A673 (cell line): ENCODE results near the gene DYRK3. TPM values are rescaled to one million over a fixed set of nuclear protein-coding genes. Genes with fewer than 3 reads are reported as not detected.

Experiments used
- BruUV-seq: library from RNA; stranded (reverse); fragments of 400-500 nt; replicated peaks from 2 replicates; lab custom pipeline; 2021; lab: Mats Ljungman, UMichigan
- CTCF ChIA-PET: fragments of 300-600 bp; sonication (Branson Sonifier 250); formaldehyde crosslinking; loops from one replicate; lab custom pipeline; 2022; ENCODE audit warnings: antibody characterized with exemption; lab: Charles Lee
- POLR2A ChIA-PET: fragments of 300-600 bp; sonication (Branson Sonifier 250); formaldehyde crosslinking; loops from one replicate; lab custom pipeline; 2022; ENCODE audit warnings: antibody characterized with exemption; ENCODE audit not compliant: low non-redundant PET; lab: Charles Lee
- DNase-seq: peaks from one replicate; pipeline ENCODE4 v3.0.0-alpha.2; 2015; ENCODE audit warnings: low spot score
- H3K27ac ChIP-seq: fragments of 200-600 bp; sonication (generic); 2 replicates; pipeline ENCODE4 v1.5.1; 2016; ENCODE audit warnings: mixed run types, low read depth, mild to moderate bottlenecking, mixed read lengths, antibody characterized with exemption, low read length; ENCODE audit not compliant: poor library complexity, severe bottlenecking
- H3K27me3 ChIP-seq: fragments of 200-600 bp; sonication (generic); replicated peaks from 2 replicates; pipeline ENCODE4 v1.6.1; 2017; ENCODE audit warnings: mixed run types, low read depth, mild to moderate bottlenecking, mixed read lengths, antibody characterized with exemption, low read length; ENCODE audit not compliant: insufficient read depth, poor library complexity
- H3K36me3 ChIP-seq: fragments of 200-600 bp; sonication (generic); 2 replicates; pipeline ENCODE4 v1.6.1; 2016; ENCODE audit warnings: mixed run types, mild to moderate bottlenecking, mixed read lengths, antibody characterized with exemption, low read length; ENCODE audit not compliant: insufficient read depth, poor library complexity, severe bottlenecking
- H3K4me1 ChIP-seq: fragments of 200-600 bp; sonication (generic); 2 replicates; pipeline ENCODE4 v1.6.1; 2017; ENCODE audit warnings: mixed run types, mild to moderate bottlenecking, mixed read lengths, antibody characterized with exemption, low read length; ENCODE audit not compliant: insufficient read depth, poor library complexity, severe bottlenecking
- H3K4me3 ChIP-seq: fragments of 200-600 bp; sonication (generic); 2 replicates; pipeline ENCODE4 v1.5.1; 2016; ENCODE audit warnings: low read depth, mixed run types, mild to moderate bottlenecking, mixed read lengths, low read length; ENCODE audit not compliant: poor library complexity, severe bottlenecking
- H3K9me3 ChIP-seq: fragments of 200-600 bp; sonication (generic); 2 replicates; pipeline ENCODE4 v1.6.1; 2016; ENCODE audit warnings: mixed run types, low read depth, mild to moderate bottlenecking, mixed read lengths, antibody characterized with exemption, low read length; ENCODE audit not compliant: poor library complexity, severe bottlenecking
- CTCF ChIP-seq: fragments of 300-800, 200-600 bp; sonication (generic); conservative IDR thresholded peaks from 2 replicates; pipeline ENCODE4 v1.5.1; 2017; ENCODE audit warnings: low read depth, mild to moderate bottlenecking, antibody characterized with exemption, low read length, moderate library complexity, mixed read lengths
- EZH2 ChIP-seq: fragments of 200-600 bp; sonication (generic); IDR thresholded peaks from 2 replicates; pipeline ENCODE4 v1.6.1; 2017; ENCODE audit warnings: borderline replicate concordance, low read depth, mild to moderate bottlenecking, mixed read lengths, antibody characterized with exemption, low read length; ENCODE audit not compliant: poor library complexity, severe bottlenecking
- intact Hi-C: fragments of 100-400 bp; cut with micrococcal nuclease; formaldehyde crosslinking; loops from one replicate; pipeline ENCODE4 v1.10.0; 2022; ENCODE audit not compliant: unreplicated experiment
- total RNA-seq: library from RNA; stranded (reverse); gene quantifications from 2 replicates; pipeline ENCODE4 v1.2.3, GENCODE V29; 2021

The DYRK3 gene
- total RNA-seq, 1 experiment from 2014 or later = 24.0 TPM

- TF ChIP-seq CTCF = no peak
- TF ChIP-seq EZH2 = no peak
- peak; percentile 77 for DNase-seq
- H3K9me3 ChIP-seq = no peaks in the 10 kb centered on the region
- intact Hi-C loops = no loop called here
- ChIA-PET CTCF (no interaction called here), POLR2A (interaction anchor here (0.6 kb wide), 1 partner anchor 14 kb away, joined by 5 read pairs; no protein-coding TSS in a partner anchor)
- H3K4me1 ChIP-seq = peaks cover 9% of the 10 kb centered on the region
- H3K27ac ChIP-seq = peak within 1 kb of the TSS; percentile 68
- H3K36me3 ChIP-seq = no peaks in the 10 kb centered on the region
- peaks cover 20% of the 10 kb centered on the region for H3K27me3 ChIP-seq
- no TSS peak for BruUV-seq
- H3K4me3 ChIP-seq = peak within 1 kb of the TSS; percentile 78
Measured at GRCh38 chr1:206684478-206685333, 49.4 kb downstream of the DYRK3 start, which contains the start of gene MAPKAPK2. MAPKAPK2 (plus strand) TSS chr1:206684905; CDS start chr1:206685230, 325 bp downstream.

GRCh38 chr1:206685334-206685768 is 50.0 kb downstream of the DYRK3 start:
- Histone ChIP-seq H3K4me1 (peaks cover 13% of the 10 kb centered on the region), H3K36me3 (no peaks in the 10 kb centered on the region), H3K27me3 (peaks cover 20% of the 10 kb centered on the region), H3K27ac (peak overlapping the region; percentile 68), H3K9me3 (no peaks in the 10 kb centered on the region), H3K4me3 (peak overlapping the region; percentile 78)
- POLR2A ChIA-PET = no interaction called here
- peak; percentile 46 for DNase-seq
- no peak for TF ChIP-seq EZH2
- no peak for TF ChIP-seq CTCF
- BruUV-seq = no TSS peak
- intact Hi-C loops = no loop called here
- CTCF ChIA-PET = no interaction called here

GRCh38 chr1:206685769-206686477 is 50.6 kb downstream of the DYRK3 start:
- peak; percentile 65 for DNase-seq
- peaks cover 13% of the 10 kb centered on the region for H3K4me1 ChIP-seq
- TF ChIP-seq CTCF (no peak), EZH2 (no peak)
- no peaks in the 10 kb centered on the region for H3K36me3 ChIP-seq
- H3K9me3 ChIP-seq = no peaks in the 10 kb centered on the region
- ChIA-PET POLR2A (no interaction called here), CTCF (no interaction called here)
- intact Hi-C loops = no loop called here
- H3K27ac ChIP-seq = peak overlapping the region; percentile 68
- H3K4me3 ChIP-seq = peak overlapping the region; percentile 78
- peaks cover 20% of the 10 kb centered on the region for H3K27me3 ChIP-seq
- no TSS peak for BruUV-seq
